GM20000 (cell line): ENCODE results near the gene KCND3.

Source experiments
- DNase-seq: peaks from one replicate; pipeline ENCODE4 v3.0.0; 2012; ENCODE audit warnings: low spot score
- CTCF ChIP-seq: IDR thresholded peaks from 2 replicates; pipeline ENCODE4 v1.5.1; 2012; ENCODE audit warnings: mild to moderate bottlenecking, control low read depth; ENCODE audit errors: extremely low read depth, missing control alignments

The KCND3 gene

GRCh38 chr1:111968511-111968910 lies 21.0 kb downstream of the KCND3 start:
- DNase-seq: no peak
- no peak for TF ChIP-seq CTCF

- TF ChIP-seq CTCF: no peak
- DNase-seq: no peak
Measured at GRCh38 chr1:111967886-111968285, 21.6 kb downstream of the KCND3 start.

- no peak for DNase-seq
- TF ChIP-seq CTCF: no peak
Measured at GRCh38 chr1:111967067-111967690, 22.3 kb downstream of the KCND3 start.

GRCh38 chr1:111965781-111966443 lies 23.6 kb downstream of the KCND3 start:
- DNase-seq: no peak
- no peak for TF ChIP-seq CTCF

- DNase-seq: no peak
- no peak for TF ChIP-seq CTCF
Measured at GRCh38 chr1:111963985-111964738, 25.3 kb downstream of the KCND3 start.

- no peak for DNase-seq
- TF ChIP-seq CTCF: no peak
Measured at GRCh38 chr1:111961773-111962565, 27.5 kb downstream of the KCND3 start.
